ENCODE measurements around the gene ZNF324.

ZNF324 gene

GRCh38 chr19:58518256-58519086, 51.6 kb downstream of the ZNF324 start:
- no peak for DNase-seq (ENCODE audit: low read depth, low spot score)

GRCh38 chr19:58519087-58519354, 52.1 kb downstream of the ZNF324 start:
- peak; percentile 64 for DNase-seq (ENCODE audit: low read depth, low spot score)
- peak overlapping the region; percentile 88 for H3K4me3 ChIP-seq (ENCODE audit: low read length)

More at GRCh38 chr19:58518256-58519086, 51.6 kb downstream of the ZNF324 start:
- H3K4me3 ChIP-seq (ENCODE audit: low read length) = peak overlapping the region; percentile 88

GRCh38 chr19:58519355-58520256, 52.7 kb downstream of the ZNF324 start, which contains the start of gene ZBTB45:
ZBTB45 (minus strand) TSS chr19:58519810; CDS start chr19:58517673, 2,137 bp downstream.
- peak; percentile 94 for DNase-seq (ENCODE audit: low read depth, low spot score)
- H3K4me3 ChIP-seq (ENCODE audit: low read length) = peak within 1 kb of the TSS; percentile 88

GRCh38 chr19:58520257-58520599, 53.3 kb downstream of the ZNF324 start:
- DNase-seq (ENCODE audit: low read depth, low spot score) = no peak

GRCh38 chr19:58521651-58522050, 54.8 kb downstream of the ZNF324 start:
- no peak for DNase-seq (ENCODE audit: low read depth, low spot score)
- no peak overlapping the region for H3K4me3 ChIP-seq (ENCODE audit: low read length)

More at GRCh38 chr19:58520257-58520599, 53.3 kb downstream of the ZNF324 start:
- peak overlapping the region; percentile 88 for H3K4me3 ChIP-seq (ENCODE audit: low read length)

- DNase-seq (ENCODE audit: low read depth, low spot score) = no peak
- no peak overlapping the region for H3K4me3 ChIP-seq (ENCODE audit: low read length)
Observed at GRCh38 chr19:58522709-58523108, 55.8 kb downstream of the ZNF324 start.

All from Jurkat, Clone E6-1 (cell line).